Measurements from ENCODE around the gene LARP1.

DNA sequence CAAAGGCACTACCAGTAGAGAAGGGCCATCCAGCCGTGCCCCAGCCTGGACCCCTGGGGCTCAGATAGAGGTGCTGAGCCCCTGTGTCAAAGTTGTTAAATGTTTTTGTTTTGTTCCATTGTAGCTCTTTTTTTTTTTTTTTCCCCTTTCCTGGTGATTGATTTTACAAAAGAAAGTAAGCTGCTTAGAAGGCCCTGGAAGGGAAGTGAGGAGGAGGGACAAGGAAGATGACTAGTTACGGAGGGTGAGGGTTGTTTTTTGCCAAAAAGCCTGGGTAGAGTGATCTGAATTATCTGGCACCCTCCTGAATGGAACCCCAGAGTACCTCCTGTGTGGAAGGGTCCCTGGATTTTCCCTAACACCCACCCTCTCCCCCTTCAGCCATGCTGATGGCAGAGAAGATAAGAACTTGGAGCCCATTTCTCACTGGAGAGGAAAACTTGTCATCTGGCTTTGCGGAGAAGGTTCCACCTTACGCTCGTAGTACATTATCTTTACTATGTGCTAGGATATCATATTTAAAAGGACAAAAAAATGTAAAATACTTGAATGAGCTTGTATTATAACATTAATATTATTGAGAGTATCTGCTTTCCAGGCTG is 61.8 kb downstream of the LARP1 start:
- TF ChIP-seq EZH2 (IDR thresholded peaks at IDR 0.05; ENCODE audit: borderline replicate concordance, low read length): no peak
- TF ChIP-seq, protein P1, sequence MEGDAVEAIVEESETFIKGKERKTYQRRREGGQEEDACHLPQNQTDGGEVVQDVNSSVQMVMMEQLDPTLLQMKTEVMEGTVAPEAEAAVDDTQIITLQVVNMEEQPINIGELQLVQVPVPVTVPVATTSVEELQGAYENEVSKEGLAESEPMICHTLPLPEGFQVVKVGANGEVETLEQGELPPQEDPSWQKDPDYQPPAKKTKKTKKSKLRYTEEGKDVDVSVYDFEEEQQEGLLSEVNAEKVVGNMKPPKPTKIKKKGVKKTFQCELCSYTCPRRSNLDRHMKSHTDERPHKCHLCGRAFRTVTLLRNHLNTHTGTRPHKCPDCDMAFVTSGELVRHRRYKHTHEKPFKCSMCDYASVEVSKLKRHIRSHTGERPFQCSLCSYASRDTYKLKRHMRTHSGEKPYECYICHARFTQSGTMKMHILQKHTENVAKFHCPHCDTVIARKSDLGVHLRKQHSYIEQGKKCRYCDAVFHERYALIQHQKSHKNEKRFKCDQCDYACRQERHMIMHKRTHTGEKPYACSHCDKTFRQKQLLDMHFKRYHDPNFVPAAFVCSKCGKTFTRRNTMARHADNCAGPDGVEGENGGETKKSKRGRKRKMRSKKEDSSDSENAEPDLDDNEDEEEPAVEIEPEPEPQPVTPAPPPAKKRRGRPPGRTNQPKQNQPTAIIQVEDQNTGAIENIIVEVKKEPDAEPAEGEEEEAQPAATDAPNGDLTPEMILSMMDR (conservative IDR thresholded peaks at IDR 0.05 in 1 of 2, IDR thresholded peaks at IDR 0.05 in 1 of 2; ENCODE audit: extremely low read depth in 1 of 2, insufficient read depth in 1 of 2, low read depth in 1 of 2, low read length in 2 of 2): no peak

All from mammary epithelial cell (primary cell).